Heart right ventricle (tissue), 16 donors: ENCODE data around the gene AIFM1. TPM values are rescaled to one million over a fixed set of nuclear protein-coding genes. Genes with fewer than 3 reads are reported as not detected.
"Not testable (repeated sequence)": the region's sequence is repeated elsewhere in the genome, so short reads cannot be mapped to it uniquely, and the experiment has no call there.

ENCODE experiments used
- ATAC-seq, 8 donors: fragments of 200-7000 bp; cut with Tn5 transposase; one replicate each; pipeline ENCODE4 v1.9.1; 2020; ENCODE audit warnings: mild to moderate bottlenecking in 8 of 8, moderate library complexity in 8 of 8, moderate number of reproducible peaks in 1 of 8
- DNase-seq, 2 donors: peaks; one replicate each; pipeline ENCODE4 v3.0.0-alpha.2; 2020
- H3K27ac ChIP-seq, 10 donors: fragments of 200-600 bp; sonication (generic) in 2 of 10; one replicate each; pipeline versions ENCODE4 v1.5.0 to v1.8.0; 2020 to 2022; ENCODE audit warnings: mild to moderate bottlenecking in 3 of 10
- H3K27me3 ChIP-seq, 7 donors: fragments of 200-600 bp; one replicate each; pipeline ENCODE4 v1.8.0; 2021 to 2022; ENCODE audit warnings: mild to moderate bottlenecking in 2 of 7
- H3K36me3 ChIP-seq, 9 donors: fragments of 200-600 bp; sonication (generic) in 1 of 9; one replicate each; pipeline versions ENCODE4 v1.5.0 to v1.8.0; 2020 to 2022; ENCODE audit warnings: mild to moderate bottlenecking in 2 of 9
- H3K4me1 ChIP-seq, 9 donors: fragments of 200-600 bp; sonication (generic) in 1 of 9; one replicate each; pipeline versions ENCODE4 v1.5.0 to v1.8.0; 2020 to 2022; ENCODE audit warnings: mild to moderate bottlenecking in 4 of 9
- H3K4me3 ChIP-seq, 10 donors: fragments of 200-600 bp; sonication (generic) in 2 of 10; one replicate each; pipeline versions ENCODE4 v1.5.0 to v1.8.0; 2020 to 2022; ENCODE audit warnings: mild to moderate bottlenecking in 7 of 10, moderate library complexity in 2 of 10
- H3K9me3 ChIP-seq, 11 donors: fragments of 200-600 bp in 10 of 11; sonication (generic) in 2 of 11; one replicate each; pipeline versions ENCODE4 v1.5.0 to v1.8.0; 2013 to 2022; ENCODE audit warnings: mild to moderate bottlenecking in 2 of 11, control low read depth in 1 of 11, moderate library complexity in 1 of 11
- CTCF ChIP-seq, 9 donors: fragments of 200-600 bp; sonication (generic) in 2 of 9; IDR thresholded peaks; one replicate each; pipeline versions ENCODE4 v1.5.0 to v1.8.0; 2021 to 2022; ENCODE audit warnings: antibody characterized with exemption in 9 of 9, mild to moderate bottlenecking in 5 of 9, moderate library complexity in 1 of 9
- WGBS, 2 donors: extraction: QIAGEN DNeasy Blood & Tissue Kit; methylation state at CpG; one replicate each; pipeline ENCODE4 v1.1.7; 2013; ENCODE audit warnings: inconsistent platforms in 1 of 2; 5-methylcytosine and 5-hydroxymethylcytosine counted together
- intact Hi-C, 10 donors: fragments of 100-400 bp; cut with DNase I; formaldehyde crosslinking; loops; one replicate each; pipeline versions ENCODE4 v1.11.1 to v1.14.2; 2022
- polyA plus RNA-seq, 2 donors: library from polyadenylated mRNA; stranded (reverse); fragments of 200-250 nt; gene quantifications; one replicate each; pipeline ENCODE4 v1.2.3, GENCODE V29; 2013
- total RNA-seq, 10 donors: library from RNA; stranded (reverse); fragmentation: NEBNext Ultra II Directional in 3 of 10; extraction: Animal tissue kit (Norgen Biotek cat#: 25700) in 3 of 10; gene quantifications; one replicate each; pipeline versions ENCODE4 v1.2.1 to v1.2.4, GENCODE V29; 2021 to 2023
- donor health status: Arrhythmogenic right ventricular cardiomyopathy.
- donor health status: ischemic (EF 13 %, LVEDD 7.1; RV severe dilation, severe dysfunction).
- donor health status: healthy with polysubstance abuse.
- donor health status: DM: no; HTN: yes; CAD: no.
- donor health status: DM: no; HTN: no; CAD: no.
- donor health status: ischemic (EF 25% LVEDD 6.9; RV normal size, moderate dysfunction).
- donor health status: ischemic (EF 25% LVEDD 5.7; RV mildly dilated, moderate dysfunction).
- donor health status: healthy.
- donor health status: DM: yes; HTN: yes; CAD: no.
- donor health status: Ischemic cardiomyopathy.
- donor health status: ischemic (EF 35%, LVEDD 5.7; RV mildly dilated, moderate dysfunction).
- donor health status: nonischemic (EF 11% LVEDD 7.7; RV severe dilation, severe dysfunction).
- donor health status: DM: yes; HTN: yes; CAD: no.
- donor health status: PGD.
- donor health status: ischemic (EF 29% LVEDD 5.4; RV normal size, mild dysfunction).
- donor health status: nonischemic (EF 23%, LVEDD 6.1; RV moderate dilation, normal function).

The AIFM1 gene
- total and polyA plus RNA-seq, 12 donors, result 93.8 to 165 (median 141) TPM

GRCh38 chrX:130118441-130119311 is 47.0 kb downstream of the AIFM1 start:
- H3K9me3 ChIP-seq, result no peaks in the 10 kb centered on the region
- intact Hi-C loops, result loop anchor here in 1 of 10 donors (5.0 kb wide), 1 partner anchor 36 kb away; no protein-coding TSS in a partner anchor
- 41 to 52% methylated on average over 17 to 21 of the region's 21 CpGs for WGBS, 2 donors
- no peak for DNase-seq
- no peak for TF ChIP-seq CTCF (IDR thresholded peaks at IDR 0.05)
- H3K4me1 ChIP-seq, result peaks cover 0 to 29% (median 15%) of the 10 kb centered on the region in 9 donors
- no peak overlapping the region for H3K4me3 ChIP-seq
- no peaks in the 10 kb centered on the region for H3K36me3 ChIP-seq
- peak overlapping the region in 8 of 10 donors; percentile 13 to 78 (median 54) for H3K27ac ChIP-seq
- H3K27me3 ChIP-seq, result peaks cover 0 to 5% (median 0%) of the 10 kb centered on the region in 7 donors
- ATAC-seq, result peak in 3 of 8 donors; percentile 5 to 22 (median 18)

DNA sequence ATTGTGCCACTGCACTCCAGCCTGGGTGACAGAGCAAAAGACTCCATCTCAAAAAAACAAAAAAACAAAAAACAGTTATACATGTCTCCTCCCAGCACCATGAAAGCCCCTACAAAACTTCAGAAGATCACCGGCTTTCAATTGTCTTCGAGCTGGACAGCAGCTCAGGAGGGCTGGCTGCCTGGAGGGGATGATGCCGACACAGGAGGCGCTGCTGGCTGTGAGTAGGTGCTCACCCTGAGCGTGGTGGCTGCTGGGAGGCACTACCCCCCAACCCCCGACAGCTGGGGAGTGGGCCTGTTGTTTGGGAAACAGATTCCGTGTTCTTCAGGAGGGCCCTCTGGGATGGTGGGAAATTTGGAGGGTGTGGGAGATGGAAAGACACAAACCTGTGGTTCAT is 48.5 kb downstream of the AIFM1 start:
- peaks cover 0 to 29% (median 15%) of the 10 kb centered on the region in 9 donors for H3K4me1 ChIP-seq
- intact Hi-C loops, result loop anchor here in 1 of 10 donors (5.0 kb wide), 1 partner anchor 35 kb away; no protein-coding TSS in a partner anchor
- WGBS, 2 donors, result 90 to 97% methylated on average over 7 of the region's 7 CpGs
- H3K27me3 ChIP-seq, result peaks cover 0 to 5% (median 0%) of the 10 kb centered on the region in 7 donors
- TF ChIP-seq CTCF (IDR thresholded peaks at IDR 0.05), result no peak
- H3K4me3 ChIP-seq, result no peak overlapping the region
- no peak for ATAC-seq
- H3K27ac ChIP-seq, result no peak overlapping the region
- H3K9me3 ChIP-seq, result no peaks in the 10 kb centered on the region
- no peaks in the 10 kb centered on the region for H3K36me3 ChIP-seq
- no peak for DNase-seq

- DNase-seq, H3K9me3 ChIP-seq, H3K4me3 ChIP-seq, ATAC-seq, H3K36me3 ChIP-seq, H3K27ac ChIP-seq, H3K27me3 ChIP-seq: not testable (repeated sequence)
- peaks cover 0 to 23% (median 7%) of the 10 kb centered on the region in 9 donors for H3K4me1 ChIP-seq
- intact Hi-C loops, result loop anchor here in 1 of 10 donors (5.0 kb wide), 1 partner anchor 33 kb away; no protein-coding TSS in a partner anchor
- 92 to 97% methylated on average over 10 of the region's 10 CpGs for WGBS, 2 donors
Measured at GRCh38 chrX:130115119-130115885, 50.3 kb downstream of the AIFM1 start.

DNA sequence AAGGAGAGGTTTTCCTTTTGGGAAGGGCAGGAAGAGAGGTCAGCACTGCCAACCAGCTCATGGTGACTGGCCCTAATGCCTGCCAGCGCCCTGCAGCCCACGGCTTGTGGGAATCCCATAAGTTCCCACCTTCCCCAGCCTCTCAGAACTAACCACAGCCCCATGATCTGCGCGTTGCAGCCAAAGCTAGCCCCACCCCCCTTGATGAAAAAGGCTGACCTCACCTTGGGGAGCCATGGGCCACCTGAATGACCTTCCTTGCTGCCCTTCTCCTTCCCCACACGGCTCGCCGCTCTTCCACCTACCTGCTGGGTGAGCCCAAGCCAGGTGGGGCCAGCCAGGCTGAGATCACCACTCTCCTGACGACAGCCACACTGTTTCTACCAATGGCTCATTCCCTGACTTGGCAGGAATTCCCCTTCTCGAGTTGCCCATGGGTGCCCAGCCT is 51.5 kb downstream of the AIFM1 start:
- H3K4me3 ChIP-seq, result no peak overlapping the region
- DNase-seq (no peak), ATAC-seq (no peak)
- TF ChIP-seq CTCF (IDR thresholded peaks at IDR 0.05), result no peak
- H3K9me3 ChIP-seq, result no peaks in the 10 kb centered on the region
- no peak overlapping the region for H3K27ac ChIP-seq
- WGBS, 2 donors, result 78 to 85% methylated on average over 9 of the region's 9 CpGs
- no peaks in the 10 kb centered on the region for H3K27me3 ChIP-seq
- H3K4me1 ChIP-seq, result peaks cover 0 to 12% (median 2%) of the 10 kb centered on the region in 9 donors
- intact Hi-C loops, result no loop called here
- H3K36me3 ChIP-seq, result no peaks in the 10 kb centered on the region
